ENCODE data around the gene DGKI.

DGKI gene

DNA sequence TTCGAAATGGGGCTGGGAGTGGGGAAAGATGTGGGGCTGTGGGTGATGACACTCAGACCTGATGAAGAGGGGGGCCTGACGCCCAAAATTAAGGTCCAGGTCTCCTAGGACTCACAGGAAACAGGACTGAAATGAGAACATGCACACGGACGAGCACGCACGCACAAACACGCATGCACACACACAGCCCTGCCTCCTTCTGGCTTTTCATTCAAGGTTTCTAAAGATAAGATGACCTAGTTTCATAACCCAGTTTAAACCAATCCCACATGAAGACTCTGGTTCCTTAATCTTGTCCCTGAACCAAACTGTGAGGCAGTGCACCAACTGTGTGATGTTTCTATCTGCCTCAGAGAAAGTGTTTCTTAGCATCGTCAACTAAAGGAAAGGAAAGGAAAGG is 162.0 kb downstream of the DGKI start:
- H3K4me3 ChIP-seq (ENCODE audit: control insufficient read depth in 1 of 7, extremely low read depth in 1 of 7, insufficient read depth in 4 of 7, low read depth in 2 of 7, low read length in 6 of 7) = no peak overlapping the region
- H3K4me1 ChIP-seq (ENCODE audit: control extremely low read depth in 1 of 4, control insufficient read depth in 4 of 4, insufficient read depth in 4 of 4, low read length in 3 of 4) = no peaks in the 10 kb centered on the region
- WGBS (ENCODE audit: insufficient coverage) = 95% methylated on average over 8 of the region's 8 CpGs
- no peak overlapping the region for H3K27ac ChIP-seq (ENCODE audit: insufficient read depth in 1 of 2, low read depth in 1 of 2, low read length in 2 of 2, poor library complexity in 1 of 2, severe bottlenecking in 2 of 2)
- POLR2A ChIA-PET = no interaction called here
- H3K9me3 ChIP-seq (ENCODE audit: control extremely low read depth in 1 of 5, control insufficient read depth in 4 of 5, insufficient read depth in 2 of 5, low read depth in 1 of 5, low read length in 4 of 5) = no peaks in the 10 kb centered on the region
- H3K27me3 ChIP-seq (replicated peaks in 2 of 5; ENCODE audit: control insufficient read depth in 4 of 5, insufficient read depth in 5 of 5, low read length in 4 of 5) = peaks cover 0 to 7% (median 4%) of the 10 kb centered on the region in 5 experiments
- CTCF ChIA-PET = no interaction called here
- no peaks in the 10 kb centered on the region for H3K36me3 ChIP-seq (ENCODE audit: control insufficient read depth in 4 of 4, insufficient read depth in 4 of 4, low read length in 3 of 4)
- no peak for DNase-seq

DNA sequence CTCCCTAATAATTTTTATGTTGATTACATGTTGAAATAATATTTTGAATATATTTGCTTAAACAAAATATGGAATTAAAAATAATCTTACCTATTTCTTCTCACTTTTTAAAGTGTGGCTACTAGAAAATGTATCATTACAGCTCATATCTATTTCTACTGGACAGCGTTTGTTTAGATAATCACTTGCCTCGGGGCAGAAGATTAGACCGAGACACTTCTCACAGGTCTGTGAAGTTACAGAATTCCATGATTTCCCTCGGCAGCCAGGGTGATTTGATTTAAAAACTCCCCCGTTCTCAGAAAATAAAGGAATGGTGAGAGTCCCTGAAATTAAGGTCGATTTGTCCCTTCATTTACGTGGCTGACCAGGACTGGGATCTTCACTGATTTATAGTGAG is 162.5 kb downstream of the DGKI start:
- Histone ChIP-seq H3K9me3 (ENCODE audit: control extremely low read depth in 1 of 5, control insufficient read depth in 4 of 5, insufficient read depth in 2 of 5, low read depth in 1 of 5, low read length in 4 of 5) (no peaks in the 10 kb centered on the region), H3K27me3 (replicated peaks in 2 of 5; ENCODE audit: control insufficient read depth in 4 of 5, insufficient read depth in 5 of 5, low read length in 4 of 5) (peaks cover 0 to 7% (median 4%) of the 10 kb centered on the region in 5 experiments), H3K4me3 (ENCODE audit: control insufficient read depth in 1 of 7, extremely low read depth in 1 of 7, insufficient read depth in 4 of 7, low read depth in 2 of 7, low read length in 6 of 7) (no peak overlapping the region), H3K36me3 (ENCODE audit: control insufficient read depth in 4 of 4, insufficient read depth in 4 of 4, low read length in 3 of 4) (no peaks in the 10 kb centered on the region), H3K4me1 (ENCODE audit: control extremely low read depth in 1 of 4, control insufficient read depth in 4 of 4, insufficient read depth in 4 of 4, low read length in 3 of 4) (no peaks in the 10 kb centered on the region), H3K27ac (ENCODE audit: insufficient read depth in 1 of 2, low read depth in 1 of 2, low read length in 2 of 2, poor library complexity in 1 of 2, severe bottlenecking in 2 of 2) (no peak overlapping the region)
- ChIA-PET CTCF (no interaction called here), POLR2A (no interaction called here)
- WGBS (ENCODE audit: insufficient coverage) = 89% methylated on average over 6 of the region's 7 CpGs
- DNase-seq = no peak

DNA sequence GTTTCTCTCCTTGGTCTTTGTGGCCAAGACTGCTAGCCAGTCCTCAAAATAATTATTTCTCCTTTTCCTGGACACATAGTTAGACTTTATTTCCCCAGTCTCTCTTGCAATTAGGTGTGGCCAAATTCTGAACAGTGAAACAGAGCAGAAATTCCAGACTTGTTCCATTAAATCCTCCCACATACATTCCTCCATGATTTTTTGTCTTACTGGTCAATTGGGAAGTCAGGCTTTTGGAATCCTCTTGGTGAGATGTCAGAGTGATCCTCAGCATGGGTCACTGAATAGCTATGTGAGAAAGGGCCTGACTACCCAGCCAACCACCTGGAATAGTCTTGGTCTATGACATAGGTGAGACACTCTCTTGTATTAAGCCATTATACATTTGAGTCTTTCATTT is 164.2 kb downstream of the DGKI start:
- POLR2A ChIA-PET = no interaction called here
- Histone ChIP-seq H3K4me1 (ENCODE audit: control extremely low read depth in 1 of 4, control insufficient read depth in 4 of 4, insufficient read depth in 4 of 4, low read length in 3 of 4) (no peaks in the 10 kb centered on the region), H3K4me3 (ENCODE audit: control insufficient read depth in 1 of 7, extremely low read depth in 1 of 7, insufficient read depth in 4 of 7, low read depth in 2 of 7, low read length in 6 of 7) (no peak overlapping the region), H3K27me3 (replicated peaks in 2 of 5; ENCODE audit: control insufficient read depth in 4 of 5, insufficient read depth in 5 of 5, low read length in 4 of 5) (peaks cover 0 to 7% (median 2%) of the 10 kb centered on the region in 5 experiments), H3K36me3 (ENCODE audit: control insufficient read depth in 4 of 4, insufficient read depth in 4 of 4, low read length in 3 of 4) (no peaks in the 10 kb centered on the region), H3K9me3 (ENCODE audit: control extremely low read depth in 1 of 5, control insufficient read depth in 4 of 5, insufficient read depth in 2 of 5, low read depth in 1 of 5, low read length in 4 of 5) (no peaks in the 10 kb centered on the region), H3K27ac (ENCODE audit: insufficient read depth in 1 of 2, low read depth in 1 of 2, low read length in 2 of 2, poor library complexity in 1 of 2, severe bottlenecking in 2 of 2) (no peak overlapping the region)
- CTCF ChIA-PET = no interaction called here
- DNase-seq = no peak

DNA sequence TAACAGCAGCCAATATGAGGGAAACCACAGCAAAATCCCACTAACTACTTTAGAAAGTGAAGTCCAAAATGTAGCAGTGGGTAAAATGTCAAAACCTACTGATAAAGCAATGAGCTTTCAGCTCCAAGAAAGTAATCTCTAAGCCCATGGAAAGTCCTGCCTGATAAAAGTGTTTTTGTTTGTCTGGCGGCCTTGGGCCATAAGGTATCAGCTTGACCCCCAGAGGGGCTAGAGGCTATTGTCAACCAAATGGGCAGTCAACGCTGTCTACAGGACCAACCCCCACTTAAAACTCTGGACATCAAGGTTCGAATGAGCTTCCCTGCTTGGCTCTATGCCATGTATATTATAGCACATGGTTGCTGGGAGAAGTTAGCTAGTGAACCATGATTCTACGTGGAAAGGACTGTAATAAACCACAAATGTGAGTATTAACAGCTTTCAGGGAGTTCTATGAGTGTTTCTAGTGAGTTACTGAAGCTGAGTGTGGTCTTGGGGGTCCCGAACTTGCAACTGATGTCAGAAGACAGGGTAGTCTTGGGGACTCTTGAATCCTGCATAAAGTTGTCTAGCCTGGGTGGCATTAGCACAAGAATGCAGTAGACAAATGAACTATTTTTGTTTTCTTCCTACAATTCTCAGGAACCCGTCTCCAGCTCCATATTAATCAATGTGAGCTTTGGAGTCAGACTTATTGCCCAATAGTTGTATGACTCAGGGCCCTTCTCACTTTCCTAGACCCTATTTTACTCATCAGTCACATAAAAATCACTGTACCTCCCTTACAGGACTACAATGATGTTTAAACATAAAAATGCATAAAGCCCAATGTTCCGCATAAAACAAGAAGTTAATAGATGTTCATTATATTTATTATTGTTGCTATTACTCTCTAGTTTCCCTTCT is 164.9 kb downstream of the DGKI start:
- Histone ChIP-seq H3K36me3 (ENCODE audit: control insufficient read depth in 4 of 4, insufficient read depth in 4 of 4, low read length in 3 of 4) (no peaks in the 10 kb centered on the region), H3K4me3 (ENCODE audit: control insufficient read depth in 1 of 7, extremely low read depth in 1 of 7, insufficient read depth in 4 of 7, low read depth in 2 of 7, low read length in 6 of 7) (no peak overlapping the region), H3K9me3 (ENCODE audit: control extremely low read depth in 1 of 5, control insufficient read depth in 4 of 5, insufficient read depth in 2 of 5, low read depth in 1 of 5, low read length in 4 of 5) (no peaks in the 10 kb centered on the region), H3K4me1 (ENCODE audit: control extremely low read depth in 1 of 4, control insufficient read depth in 4 of 4, insufficient read depth in 4 of 4, low read length in 3 of 4) (no peaks in the 10 kb centered on the region), H3K27me3 (replicated peaks in 2 of 5; ENCODE audit: control insufficient read depth in 4 of 5, insufficient read depth in 5 of 5, low read length in 4 of 5) (peaks cover 0 to 4% (median 2%) of the 10 kb centered on the region in 5 experiments), H3K27ac (ENCODE audit: insufficient read depth in 1 of 2, low read depth in 1 of 2, low read length in 2 of 2, poor library complexity in 1 of 2, severe bottlenecking in 2 of 2) (no peak overlapping the region)
- CTCF ChIA-PET = no interaction called here
- POLR2A ChIA-PET = no interaction called here
- no peak for DNase-seq
- WGBS (ENCODE audit: insufficient coverage) = 93% methylated on average over 6 of the region's 7 CpGs

DNA sequence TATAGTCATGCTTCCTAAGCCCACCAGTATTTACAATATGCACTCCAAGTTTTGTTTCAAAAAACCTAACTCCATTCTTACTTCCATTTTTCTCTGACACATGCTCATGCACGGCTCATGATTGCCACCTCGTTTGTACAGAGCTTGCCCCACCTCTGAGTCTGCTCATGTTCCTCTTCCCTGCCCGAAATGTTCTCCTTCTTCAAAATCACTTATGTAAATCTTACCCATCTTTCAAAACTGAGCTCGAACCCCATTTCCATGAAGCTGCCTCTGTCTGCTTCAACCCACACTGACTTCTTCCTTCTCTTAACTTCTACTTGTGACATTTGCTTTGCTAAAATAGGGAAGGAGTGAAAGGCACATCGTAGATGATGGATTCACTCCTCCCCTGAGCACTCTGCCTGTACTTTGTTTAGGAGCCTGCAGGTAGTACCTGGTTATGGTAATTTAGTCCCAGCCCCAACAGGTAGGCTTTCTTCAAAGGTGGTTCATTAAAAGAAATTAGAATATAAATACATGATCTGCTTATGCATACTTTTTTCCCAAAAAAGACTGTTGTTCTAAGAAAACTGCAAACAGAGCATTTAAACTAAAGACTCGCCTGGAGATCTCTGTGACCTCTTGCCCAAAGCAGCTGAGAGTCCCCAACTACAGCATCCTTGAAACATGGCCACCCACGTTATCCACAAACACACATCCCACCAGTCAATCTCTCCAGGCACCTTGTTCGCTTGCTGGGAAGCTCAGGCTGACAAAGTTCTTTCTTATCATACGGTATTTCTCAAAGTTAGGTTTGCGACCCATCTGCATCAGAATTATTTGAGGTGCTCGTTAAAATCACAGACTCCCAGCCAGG is 172.0 kb downstream of the DGKI start:
- Histone ChIP-seq H3K9me3 (ENCODE audit: control extremely low read depth in 1 of 5, control insufficient read depth in 4 of 5, insufficient read depth in 2 of 5, low read depth in 1 of 5, low read length in 4 of 5) (no peaks in the 10 kb centered on the region), H3K36me3 (ENCODE audit: control insufficient read depth in 4 of 4, insufficient read depth in 4 of 4, low read length in 3 of 4) (no peaks in the 10 kb centered on the region), H3K4me1 (ENCODE audit: control extremely low read depth in 1 of 4, control insufficient read depth in 4 of 4, insufficient read depth in 4 of 4, low read length in 3 of 4) (no peaks in the 10 kb centered on the region), H3K27me3 (replicated peaks in 2 of 5; ENCODE audit: control insufficient read depth in 4 of 5, insufficient read depth in 5 of 5, low read length in 4 of 5) (peaks cover 0 to 3% (median 0%) of the 10 kb centered on the region in 5 experiments), H3K27ac (ENCODE audit: insufficient read depth in 1 of 2, low read depth in 1 of 2, low read length in 2 of 2, poor library complexity in 1 of 2, severe bottlenecking in 2 of 2) (no peak overlapping the region), H3K4me3 (ENCODE audit: control insufficient read depth in 1 of 7, extremely low read depth in 1 of 7, insufficient read depth in 4 of 7, low read depth in 2 of 7, low read length in 6 of 7) (no peak overlapping the region)
- ChIA-PET POLR2A (no interaction called here), CTCF (no interaction called here)
- WGBS (ENCODE audit: insufficient coverage) = 64% methylated on average over 10 of the region's 11 CpGs
- peak in 2 of 3 donors; percentile 3 to 5 for DNase-seq

DNA sequence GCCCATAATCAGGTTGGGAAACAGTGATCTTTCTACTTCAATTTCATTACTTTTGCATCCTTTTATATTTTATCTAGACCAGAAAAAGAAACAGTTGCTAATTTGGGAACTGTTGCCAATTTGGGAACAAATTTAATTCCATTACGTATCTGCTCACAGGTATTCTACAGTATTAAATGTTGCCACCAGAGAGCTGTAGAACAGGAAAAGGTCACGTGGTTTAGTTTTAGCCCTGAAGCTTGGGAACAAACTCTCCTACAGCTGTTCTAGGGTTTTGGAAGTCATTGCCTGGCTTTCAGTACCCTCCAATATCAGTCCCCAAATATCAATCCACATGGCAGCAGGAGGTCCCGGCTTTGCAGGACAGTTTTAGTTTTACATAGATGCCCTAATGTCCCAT is 172.7 kb downstream of the DGKI start:
- 79% methylated on average over 3 of the region's 3 CpGs for WGBS (ENCODE audit: insufficient coverage)
- Histone ChIP-seq H3K4me3 (ENCODE audit: control insufficient read depth in 1 of 7, extremely low read depth in 1 of 7, insufficient read depth in 4 of 7, low read depth in 2 of 7, low read length in 6 of 7) (no peak overlapping the region), H3K9me3 (ENCODE audit: control extremely low read depth in 1 of 5, control insufficient read depth in 4 of 5, insufficient read depth in 2 of 5, low read depth in 1 of 5, low read length in 4 of 5) (no peaks in the 10 kb centered on the region), H3K27ac (ENCODE audit: insufficient read depth in 1 of 2, low read depth in 1 of 2, low read length in 2 of 2, poor library complexity in 1 of 2, severe bottlenecking in 2 of 2) (no peak overlapping the region), H3K4me1 (ENCODE audit: control extremely low read depth in 1 of 4, control insufficient read depth in 4 of 4, insufficient read depth in 4 of 4, low read length in 3 of 4) (no peaks in the 10 kb centered on the region), H3K27me3 (replicated peaks in 2 of 5; ENCODE audit: control insufficient read depth in 4 of 5, insufficient read depth in 5 of 5, low read length in 4 of 5) (peaks cover 0 to 3% (median 0%) of the 10 kb centered on the region in 5 experiments), H3K36me3 (ENCODE audit: control insufficient read depth in 4 of 4, insufficient read depth in 4 of 4, low read length in 3 of 4) (no peaks in the 10 kb centered on the region)
- DNase-seq = no peak
- CTCF ChIA-PET = interaction anchor here (0.8 kb wide), 1 partner anchor 16 kb away, joined by 3 read pairs; no protein-coding TSS in a partner anchor
- POLR2A ChIA-PET = no interaction called here

DNA sequence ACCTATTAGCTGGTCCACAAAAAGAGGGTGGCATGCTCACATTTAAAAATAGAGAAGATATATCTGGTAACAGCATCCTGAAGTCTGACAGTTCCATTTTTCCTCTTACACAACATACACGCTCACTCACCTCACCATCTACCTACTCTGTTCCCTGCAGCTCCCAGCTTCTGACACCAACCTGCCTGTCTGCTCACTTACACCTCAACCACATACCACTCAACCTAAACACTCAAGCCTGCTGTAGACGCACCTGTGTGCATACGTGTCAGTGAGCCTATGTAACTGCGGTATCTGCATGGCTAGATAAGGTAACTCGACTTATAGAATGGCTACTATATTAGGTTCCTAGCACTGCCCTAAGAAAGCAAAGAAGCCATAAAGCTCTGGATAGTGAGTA is 174.9 kb downstream of the DGKI start:
- 98% methylated on average over 5 of the region's 5 CpGs for WGBS (ENCODE audit: insufficient coverage)
- Histone ChIP-seq H3K4me1 (ENCODE audit: control extremely low read depth in 1 of 4, control insufficient read depth in 4 of 4, insufficient read depth in 4 of 4, low read length in 3 of 4) (no peaks in the 10 kb centered on the region), H3K27ac (ENCODE audit: insufficient read depth in 1 of 2, low read depth in 1 of 2, low read length in 2 of 2, poor library complexity in 1 of 2, severe bottlenecking in 2 of 2) (no peak overlapping the region), H3K4me3 (ENCODE audit: control insufficient read depth in 1 of 7, extremely low read depth in 1 of 7, insufficient read depth in 4 of 7, low read depth in 2 of 7, low read length in 6 of 7) (no peak overlapping the region), H3K36me3 (ENCODE audit: control insufficient read depth in 4 of 4, insufficient read depth in 4 of 4, low read length in 3 of 4) (no peaks in the 10 kb centered on the region), H3K9me3 (ENCODE audit: control extremely low read depth in 1 of 5, control insufficient read depth in 4 of 5, insufficient read depth in 2 of 5, low read depth in 1 of 5, low read length in 4 of 5) (no peaks in the 10 kb centered on the region), H3K27me3 (replicated peaks in 2 of 5; ENCODE audit: control insufficient read depth in 4 of 5, insufficient read depth in 5 of 5, low read length in 4 of 5) (peaks cover 0 to 6% (median 2%) of the 10 kb centered on the region in 5 experiments)
- DNase-seq = no peak
- ChIA-PET POLR2A (no interaction called here), CTCF (no interaction called here)

Measured in common myeloid progenitor, CD34-positive (primary cell).